ENCODE measurements around the gene HTT-AS. TPM values are rescaled to one million over a fixed set of nuclear protein-coding genes. Genes with fewer than 3 reads are reported as not detected.
A peak's percentile ranks its signal among the peaks of the same experiment; 100 is the strongest.

The HTT-AS gene
- total and polyA plus RNA-seq, 2 of the 13 experiments (the other 11 are each of a cell fraction or from before 2014, with no cell fraction given) = not detected

- TF ChIP-seq ZNF768 (CRISPR knock-in tag; IDR thresholded peaks at IDR 0.05) (peak; percentile 18; the same call in 1 of the 2 replicates), MYC (CRISPR knock-in tag; IDR thresholded peaks at IDR 0.05; ENCODE audit: borderline replicate concordance) (peak; percentile 73; the same call in 1 of the 2 replicates), ZNF10 (CRISPR knock-in tag; IDR thresholded peaks at IDR 0.05; ENCODE audit: borderline replicate concordance, low read depth) (no peak), CSRNP2 (CRISPR knock-in tag; conservative IDR thresholded peaks at IDR 0.05; ENCODE audit: low read depth) (no peak), GATAD2A (CRISPR knock-in tag; IDR thresholded peaks at IDR 0.05) (peak; percentile 11; the same call in 1 of the 2 replicates), THAP9 (CRISPR knock-in tag; IDR thresholded peaks at IDR 0.05; ENCODE audit: borderline replicate concordance) (no peak; the same call in none of the 2 replicates), ZFYVE20 (CRISPR knock-in tag; IDR thresholded peaks at IDR 0.05; ENCODE audit: borderline replicate concordance, low read depth) (no peak), PBX2 (CRISPR knock-in tag; IDR thresholded peaks at IDR 0.05) (no peak), ZFP36L1 (CRISPR knock-in tag; IDR thresholded peaks at IDR 0.05) (no peak)
- TF ChIP-seq, protein P1, sequence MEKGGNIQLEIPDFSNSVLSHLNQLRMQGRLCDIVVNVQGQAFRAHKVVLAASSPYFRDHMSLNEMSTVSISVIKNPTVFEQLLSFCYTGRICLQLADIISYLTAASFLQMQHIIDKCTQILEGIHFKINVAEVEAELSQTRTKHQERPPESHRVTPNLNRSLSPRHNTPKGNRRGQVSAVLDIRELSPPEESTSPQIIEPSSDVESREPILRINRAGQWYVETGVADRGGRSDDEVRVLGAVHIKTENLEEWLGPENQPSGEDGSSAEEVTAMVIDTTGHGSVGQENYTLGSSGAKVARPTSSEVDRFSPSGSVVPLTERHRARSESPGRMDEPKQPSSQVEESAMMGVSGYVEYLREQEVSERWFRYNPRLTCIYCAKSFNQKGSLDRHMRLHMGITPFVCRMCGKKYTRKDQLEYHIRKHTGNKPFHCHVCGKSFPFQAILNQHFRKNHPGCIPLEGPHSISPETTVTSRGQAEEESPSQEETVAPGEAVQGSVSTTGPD (CRISPR knock-in tag; IDR thresholded peaks at IDR 0.05) = no peak; the same call in 1 of the 2 replicates
- TF ChIP-seq, protein P2, sequence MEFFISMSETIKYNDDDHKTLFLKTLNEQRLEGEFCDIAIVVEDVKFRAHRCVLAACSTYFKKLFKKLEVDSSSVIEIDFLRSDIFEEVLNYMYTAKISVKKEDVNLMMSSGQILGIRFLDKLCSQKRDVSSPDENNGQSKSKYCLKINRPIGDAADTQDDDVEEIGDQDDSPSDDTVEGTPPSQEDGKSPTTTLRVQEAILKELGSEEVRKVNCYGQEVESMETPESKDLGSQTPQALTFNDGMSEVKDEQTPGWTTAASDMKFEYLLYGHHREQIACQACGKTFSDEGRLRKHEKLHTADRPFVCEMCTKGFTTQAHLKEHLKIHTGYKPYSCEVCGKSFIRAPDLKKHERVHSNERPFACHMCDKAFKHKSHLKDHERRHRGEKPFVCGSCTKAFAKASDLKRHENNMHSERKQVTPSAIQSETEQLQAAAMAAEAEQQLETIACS (CRISPR knock-in tag; IDR thresholded peaks at IDR 0.05) = 0 out of 2 replicates have a peak, but pooled peaks have one; percentile 43
- TF ChIP-seq, protein P3, sequence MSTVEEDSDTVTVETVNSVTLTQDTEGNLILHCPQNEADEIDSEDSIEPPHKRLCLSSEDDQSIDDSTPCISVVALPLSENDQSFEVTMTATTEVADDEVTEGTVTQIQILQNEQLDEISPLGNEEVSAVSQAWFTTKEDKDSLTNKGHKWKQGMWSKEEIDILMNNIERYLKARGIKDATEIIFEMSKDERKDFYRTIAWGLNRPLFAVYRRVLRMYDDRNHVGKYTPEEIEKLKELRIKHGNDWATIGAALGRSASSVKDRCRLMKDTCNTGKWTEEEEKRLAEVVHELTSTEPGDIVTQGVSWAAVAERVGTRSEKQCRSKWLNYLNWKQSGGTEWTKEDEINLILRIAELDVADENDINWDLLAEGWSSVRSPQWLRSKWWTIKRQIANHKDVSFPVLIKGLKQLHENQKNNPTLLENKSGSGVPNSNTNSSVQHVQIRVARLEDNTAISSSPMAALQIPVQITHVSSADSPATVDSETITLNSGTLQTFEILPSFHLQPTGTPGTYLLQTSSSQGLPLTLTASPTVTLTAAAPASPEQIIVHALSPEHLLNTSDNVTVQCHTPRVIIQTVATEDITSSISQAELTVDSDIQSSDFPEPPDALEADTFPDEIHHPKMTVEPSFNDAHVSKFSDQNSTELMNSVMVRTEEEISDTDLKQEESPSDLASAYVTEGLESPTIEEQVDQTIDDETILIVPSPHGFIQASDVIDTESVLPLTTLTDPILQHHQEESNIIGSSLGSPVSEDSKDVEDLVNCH (CRISPR knock-in tag; IDR thresholded peaks at IDR 0.05) = no peak
- TF ChIP-seq, protein P4, sequence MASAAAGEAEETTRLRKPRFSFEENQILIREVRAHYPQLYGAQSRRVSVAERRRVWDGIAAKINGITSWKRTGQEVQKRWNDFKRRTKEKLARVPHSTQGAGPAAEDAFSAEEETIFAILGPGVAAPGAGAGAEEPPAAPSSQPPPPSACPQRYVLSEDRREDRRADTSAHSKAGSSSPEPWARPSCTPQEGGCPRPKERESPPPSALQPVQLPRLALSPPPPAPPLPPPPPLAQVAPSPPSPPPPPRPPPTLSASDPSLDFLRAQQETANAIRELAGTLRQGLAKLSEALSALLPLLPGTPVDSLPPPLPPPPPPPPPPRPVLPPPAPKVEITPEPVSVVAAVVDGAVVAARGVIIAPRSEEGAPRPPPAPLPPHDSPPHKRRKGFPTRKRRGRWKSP (CRISPR knock-in tag; IDR thresholded peaks at IDR 0.05) = peak; percentile 63; the same call in 1 of the 2 replicates
Measured at GRCh38 chr4:3073158-3074077, 920 bp downstream of the HTT-AS start (continued).
